HPDE6-E6E7 (cell line): ENCODE measurements around the gene ZBTB7B.
"Not testable (repeated sequence)": the region's sequence is repeated elsewhere in the genome, so short reads cannot be mapped to it uniquely, and the experiment has no call there.

ENCODE experiments used
- DNase-seq: peaks from one replicate; pipeline ENCODE4 v3.0.0; 2011; ENCODE audit warnings: missing footprints; ENCODE audit errors: extremely low spot score

The ZBTB7B gene

DNA sequence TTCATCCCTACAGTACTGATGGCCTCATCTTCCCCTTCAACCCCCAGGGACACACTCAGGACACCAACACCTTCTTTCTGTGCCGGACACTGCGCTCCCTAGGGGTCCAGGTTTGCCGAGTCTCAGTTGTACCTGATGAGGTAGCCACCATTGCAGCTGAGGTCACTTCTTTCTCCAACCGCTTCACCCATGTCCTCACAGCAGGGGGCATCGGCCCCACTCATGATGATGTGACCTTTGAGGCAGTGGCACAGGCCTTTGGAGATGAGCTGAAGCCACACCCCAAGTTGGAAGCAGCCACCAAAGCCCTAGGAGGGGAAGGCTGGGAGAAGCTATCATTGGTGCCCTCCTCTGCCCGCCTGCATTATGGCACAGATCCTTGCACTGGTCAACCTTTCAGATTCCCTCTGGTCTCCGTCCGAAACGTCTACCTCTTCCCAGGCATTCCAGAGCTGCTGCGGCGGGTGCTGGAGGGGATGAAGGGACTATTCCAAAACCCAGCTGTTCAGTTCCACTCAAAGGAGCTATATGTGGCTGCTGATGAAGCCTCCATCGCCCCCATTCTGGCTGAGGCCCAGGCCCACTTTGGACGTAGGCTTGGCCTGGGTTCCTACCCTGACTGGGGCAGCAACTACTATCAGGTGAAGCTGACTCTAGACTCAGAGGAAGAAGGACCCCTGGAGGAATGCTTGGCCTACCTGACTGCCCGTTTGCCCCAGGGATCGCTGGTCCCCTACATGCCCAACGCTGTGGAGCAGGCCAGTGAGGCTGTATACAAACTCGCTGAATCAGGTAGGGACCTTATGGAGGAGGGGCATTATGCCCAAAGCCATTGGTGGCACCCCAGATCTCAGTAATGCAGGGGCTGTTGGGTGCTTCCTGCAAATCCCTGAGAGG, 14.3 kb upstream of the ZBTB7B start:
- no peak for DNase-seq

DNA sequence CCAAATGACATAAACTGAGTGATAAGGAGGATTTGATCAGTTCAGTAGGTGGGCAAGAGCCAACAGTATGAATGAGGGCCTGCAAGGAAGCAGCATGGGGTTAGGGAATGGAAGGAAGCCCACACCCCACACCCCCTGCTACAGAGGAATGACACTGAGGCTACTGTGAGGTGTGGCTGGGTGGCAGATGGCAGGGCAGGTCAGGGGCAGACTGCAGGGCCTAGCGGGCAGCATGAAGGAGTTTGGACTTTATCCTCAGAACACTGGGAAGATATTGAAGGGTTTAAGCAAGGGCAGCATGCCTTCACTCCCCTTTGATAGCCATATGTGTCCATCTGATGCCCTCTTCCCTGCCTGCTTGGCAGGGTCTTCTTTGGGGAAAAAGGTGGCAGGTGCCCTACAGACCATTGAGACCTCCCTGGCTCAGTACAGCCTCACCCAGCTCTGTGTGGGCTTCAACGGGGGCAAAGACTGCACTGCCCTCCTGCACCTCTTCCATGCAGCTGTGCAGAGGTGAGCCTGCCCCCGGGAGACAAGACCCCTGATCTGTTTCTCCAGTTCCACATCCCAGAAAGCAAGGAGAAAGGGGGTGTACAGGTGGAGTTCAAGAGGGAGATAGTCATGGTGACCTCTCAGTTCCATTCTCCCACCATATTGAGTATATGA, 13.3 kb upstream of the ZBTB7B start:
- DNase-seq = no peak

DNA sequence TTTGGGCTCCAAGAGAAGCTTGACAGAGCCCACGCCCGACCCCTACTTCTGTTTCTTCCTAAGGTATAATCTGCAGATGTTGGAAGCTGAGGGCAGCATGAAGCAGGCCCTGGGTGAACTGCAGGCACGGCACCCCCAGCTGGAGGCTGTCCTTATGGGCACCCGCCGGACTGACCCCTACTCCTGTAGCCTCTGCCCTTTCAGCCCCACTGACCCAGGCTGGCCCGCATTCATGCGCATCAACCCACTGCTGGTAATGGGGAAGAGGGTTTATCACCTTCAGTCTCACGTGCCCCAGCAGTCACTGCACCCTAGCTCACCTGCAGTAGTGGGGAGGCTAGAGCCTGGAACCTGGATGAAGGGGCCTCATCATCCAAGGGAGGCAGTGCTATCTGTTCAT, 12.3 kb upstream of the ZBTB7B start:
- no peak for DNase-seq

DNA sequence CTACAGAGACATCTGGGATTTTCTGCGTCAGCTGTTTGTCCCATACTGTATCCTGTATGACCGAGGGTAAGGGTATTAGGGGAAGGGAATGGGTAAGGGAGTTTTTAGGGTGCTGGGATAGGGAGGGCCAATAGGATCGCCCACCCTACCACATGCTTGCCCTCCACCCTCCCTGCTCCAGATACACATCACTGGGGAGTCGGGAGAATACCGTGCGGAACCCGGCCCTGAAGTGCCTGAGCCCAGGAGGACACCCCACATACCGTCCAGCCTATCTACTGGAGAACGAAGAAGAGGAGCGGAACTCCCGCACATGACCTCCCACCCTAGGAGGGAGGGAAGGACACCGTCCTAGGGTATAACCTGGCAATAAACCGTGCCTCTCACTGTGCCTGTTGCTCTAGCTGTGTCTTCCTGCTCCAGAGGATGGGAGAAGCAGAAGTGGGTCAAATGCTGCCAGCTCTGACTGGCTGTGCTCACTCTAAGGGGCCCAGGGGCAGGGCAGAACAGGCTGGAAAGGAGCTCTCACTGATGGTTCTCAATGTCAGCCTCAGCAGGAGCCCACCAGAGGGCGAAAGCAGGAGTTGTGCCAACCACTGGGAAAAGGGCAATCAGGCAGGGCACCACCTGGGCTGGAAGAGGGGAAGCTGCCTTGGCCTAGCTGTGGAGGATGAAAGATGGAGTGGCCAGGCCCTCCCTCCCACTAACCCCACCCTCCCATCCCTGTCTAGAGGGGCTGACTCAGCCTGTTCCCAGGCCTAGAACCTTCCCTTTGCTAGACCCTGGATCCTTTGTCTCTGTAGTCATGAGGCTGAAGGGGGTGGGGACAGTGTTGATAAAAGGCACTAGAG, 9.7 kb upstream of the ZBTB7B start:
- no peak for DNase-seq

DNA sequence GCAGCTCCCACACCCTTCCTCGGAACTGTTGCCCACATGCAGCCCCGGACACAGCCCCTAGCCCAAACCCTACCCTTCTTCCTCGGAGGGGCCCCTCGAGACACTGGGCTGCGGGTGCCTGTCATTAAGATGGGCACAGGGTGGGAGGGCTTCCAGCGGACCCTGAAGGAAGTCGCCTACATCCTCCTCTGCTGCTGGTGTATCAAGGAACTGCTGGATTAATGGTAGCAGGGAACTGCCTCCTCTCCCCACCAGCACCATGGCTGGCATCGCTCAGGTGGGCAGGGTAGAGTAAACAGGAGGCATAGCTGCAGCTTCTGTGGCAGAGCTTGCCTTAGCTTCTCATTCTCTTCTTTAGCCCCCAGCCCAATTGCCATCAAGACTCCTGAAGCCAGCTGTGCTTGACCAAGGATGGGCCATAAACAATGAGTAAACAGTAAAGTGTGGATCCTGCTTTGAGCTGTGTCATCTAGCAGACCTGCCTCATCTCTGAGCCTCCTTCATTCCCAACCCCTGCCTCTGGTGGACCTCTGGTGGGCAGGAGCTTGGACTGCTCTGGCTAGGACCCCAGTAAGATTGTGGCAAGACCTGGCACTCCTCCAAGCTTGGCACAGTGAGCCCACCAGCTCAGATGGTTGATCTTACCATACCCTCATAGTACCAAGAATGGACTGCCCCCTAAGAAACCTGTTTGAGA, 8.9 kb upstream of the ZBTB7B start, which contains the start of gene LENEP:
LENEP (plus strand) TSS at position 15 of the 697 bp plus-strand sequence; CDS start at position 37, 22 bp downstream.
- DNase-seq = no peak

DNA sequence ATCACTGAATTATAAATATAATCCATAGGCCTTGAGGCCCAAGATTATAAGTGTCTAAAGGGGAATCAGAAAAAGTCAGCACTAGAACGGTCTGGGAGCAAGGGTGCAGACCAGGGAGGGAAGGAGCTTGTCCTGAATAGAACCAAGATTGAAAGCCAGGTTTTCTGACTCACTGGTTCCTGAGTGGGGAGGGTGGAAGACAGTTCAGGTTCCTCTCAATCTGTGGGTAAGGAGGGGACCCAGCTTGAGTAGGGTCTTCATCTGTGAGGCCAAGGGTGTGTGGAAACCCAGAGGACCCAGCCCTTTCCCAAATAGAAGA, 8.4 kb upstream of the ZBTB7B start:
- DNase-seq = no peak

DNA sequence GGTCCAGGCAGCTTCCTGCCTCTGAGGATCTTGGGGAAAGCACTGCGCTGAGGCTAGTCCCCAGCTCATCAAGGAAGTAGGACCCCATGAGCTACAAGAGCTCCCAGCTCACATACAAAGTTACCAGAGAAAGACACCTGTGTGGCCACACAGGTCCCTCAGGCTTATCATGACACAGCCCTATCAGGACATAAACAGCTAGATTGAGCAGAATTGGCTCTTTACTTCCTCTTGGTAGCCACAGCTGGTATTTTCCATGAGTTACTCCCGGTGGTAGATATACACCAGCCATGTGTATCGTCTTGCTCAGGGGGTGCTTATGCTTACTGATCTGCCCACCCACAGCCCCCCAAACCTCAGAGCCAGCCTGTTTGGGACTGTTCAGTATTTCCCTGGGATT, 8.0 kb upstream of the ZBTB7B start:
- no peak for DNase-seq

DNA sequence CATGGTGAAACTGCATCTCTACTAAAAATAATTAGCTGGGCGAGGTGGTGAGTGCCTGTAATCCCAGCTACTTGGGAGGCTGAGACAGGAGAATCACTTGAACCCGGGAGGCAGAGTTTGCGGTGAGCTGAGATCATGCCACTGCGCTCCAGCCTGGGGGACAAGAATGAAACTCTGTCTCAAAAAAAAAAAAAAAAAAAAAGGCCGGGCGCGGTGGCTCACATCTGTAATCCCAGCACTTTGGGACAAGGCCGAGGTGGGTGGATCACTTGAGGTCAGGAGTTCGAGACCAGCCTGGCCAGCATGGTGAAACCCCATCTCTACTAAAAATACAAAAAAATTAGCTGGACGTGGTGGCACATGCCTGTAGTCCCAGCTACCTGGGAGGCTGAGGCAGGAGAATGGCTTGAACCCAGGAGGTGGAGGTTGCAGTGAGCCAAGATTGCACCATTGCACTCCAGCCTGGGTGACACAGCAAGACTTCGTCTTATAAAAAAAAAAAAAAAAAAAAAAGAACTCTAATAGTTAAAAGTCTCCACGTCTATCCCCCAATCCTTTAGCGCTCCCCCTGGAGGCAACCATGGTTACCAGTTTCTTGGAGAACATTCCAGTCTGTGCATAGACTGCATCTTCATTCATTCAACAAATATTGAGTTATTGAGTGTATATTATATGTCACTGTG, 7.2 kb upstream of the ZBTB7B start:
- not testable (repeated sequence) for DNase-seq

DNA sequence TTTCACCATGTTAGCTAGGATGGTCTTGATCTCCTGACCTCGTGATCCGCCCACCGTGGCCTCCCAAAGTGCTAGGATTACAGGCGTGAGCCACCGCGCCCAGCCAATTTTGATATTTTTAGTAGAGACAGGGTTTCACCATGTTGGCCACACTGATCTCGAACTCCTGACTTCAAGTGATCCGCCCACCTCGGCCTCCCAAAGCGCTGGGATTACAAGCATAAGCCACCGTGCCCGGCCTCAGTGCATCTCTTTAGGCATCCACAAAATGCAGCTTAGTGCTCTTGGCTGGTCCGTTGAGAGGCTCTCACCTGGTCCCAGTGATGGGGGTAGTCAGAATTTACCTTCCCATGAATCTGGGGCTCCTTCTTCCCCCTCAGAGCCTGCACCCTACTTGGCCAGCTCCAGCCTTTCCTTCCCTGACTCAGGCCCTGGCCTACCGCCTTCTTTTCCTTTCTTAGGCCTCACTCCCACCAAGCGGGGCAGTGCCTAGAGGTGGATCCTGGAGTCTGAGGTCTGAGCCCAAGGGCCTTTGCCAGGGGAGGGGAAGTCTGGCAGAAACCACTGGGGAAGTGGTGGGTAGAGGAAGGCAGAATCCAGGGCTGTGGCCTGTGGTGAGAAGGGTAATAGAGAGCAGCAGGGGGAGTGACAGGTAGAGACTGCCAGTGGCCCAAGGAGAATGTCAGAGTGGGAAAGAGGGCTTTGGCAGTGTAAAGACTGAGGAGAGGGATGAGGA, 5.5 kb upstream of the ZBTB7B start:
- DNase-seq = no peak

DNA sequence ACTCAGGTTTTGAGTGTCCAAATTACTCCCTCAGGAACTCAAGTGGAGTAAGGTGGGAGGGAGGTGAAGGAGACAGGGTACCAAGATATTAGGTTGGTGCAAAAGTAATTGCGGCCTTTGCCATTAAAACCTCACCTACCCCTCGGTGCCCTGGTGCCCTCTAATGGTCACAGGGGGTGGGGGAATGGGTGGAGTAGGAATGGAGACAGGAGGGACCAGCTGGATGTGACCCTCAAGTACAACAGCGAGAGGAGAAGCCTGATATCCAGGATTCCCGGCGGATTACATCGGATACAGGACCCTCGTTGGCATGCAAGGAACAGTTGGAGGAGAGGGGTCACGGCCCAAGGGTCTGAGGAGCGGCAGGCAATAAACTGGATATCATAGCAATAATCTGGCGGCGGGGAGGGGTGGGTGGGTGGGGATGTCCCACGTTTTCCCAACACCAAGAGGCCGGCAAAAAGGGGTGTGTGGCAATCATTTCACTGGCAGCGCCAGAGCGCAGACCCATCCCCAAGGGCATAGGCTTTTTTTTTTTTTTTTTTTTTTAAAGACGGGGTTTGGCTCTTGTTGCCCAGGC, 4.3 kb upstream of the ZBTB7B start:
- DNase-seq = no peak

DNA sequence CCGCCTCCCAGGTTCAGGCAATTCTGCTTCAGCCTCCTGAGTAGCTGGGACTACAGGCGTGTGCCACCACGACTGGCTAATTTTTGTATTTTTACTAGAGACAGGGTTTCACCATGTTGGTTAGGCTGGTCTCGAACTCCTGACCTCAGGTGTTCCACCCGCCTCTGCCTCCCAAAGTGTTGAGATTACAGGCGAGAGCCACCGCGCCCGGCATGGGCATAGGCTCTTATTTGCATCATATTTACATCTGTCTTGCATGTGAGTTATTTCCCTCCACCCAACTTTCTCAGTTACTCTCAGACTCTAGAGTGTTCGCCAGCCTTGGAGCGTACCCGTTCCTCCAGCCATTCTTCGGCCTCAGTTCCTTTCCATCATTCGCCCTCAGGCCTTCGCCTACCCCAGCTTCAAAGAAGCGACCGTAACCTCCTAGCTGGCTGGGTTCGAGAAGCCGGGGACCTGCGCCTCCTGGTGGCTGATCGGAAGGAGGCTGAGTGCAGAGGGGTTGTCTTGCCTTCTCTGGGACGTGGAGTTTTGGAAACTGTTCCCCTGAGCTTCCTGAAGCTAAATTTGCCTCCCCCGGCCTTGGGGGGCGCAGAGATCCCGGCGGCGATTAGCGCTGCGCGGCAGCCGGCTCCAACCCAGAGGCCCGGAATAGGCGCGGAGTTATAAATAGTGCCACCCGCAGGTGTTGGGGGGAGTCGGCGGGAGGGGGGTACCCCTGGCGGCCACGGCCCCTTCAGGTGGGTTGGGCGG, 3.6 kb upstream of the ZBTB7B start:
- no peak for DNase-seq

DNA sequence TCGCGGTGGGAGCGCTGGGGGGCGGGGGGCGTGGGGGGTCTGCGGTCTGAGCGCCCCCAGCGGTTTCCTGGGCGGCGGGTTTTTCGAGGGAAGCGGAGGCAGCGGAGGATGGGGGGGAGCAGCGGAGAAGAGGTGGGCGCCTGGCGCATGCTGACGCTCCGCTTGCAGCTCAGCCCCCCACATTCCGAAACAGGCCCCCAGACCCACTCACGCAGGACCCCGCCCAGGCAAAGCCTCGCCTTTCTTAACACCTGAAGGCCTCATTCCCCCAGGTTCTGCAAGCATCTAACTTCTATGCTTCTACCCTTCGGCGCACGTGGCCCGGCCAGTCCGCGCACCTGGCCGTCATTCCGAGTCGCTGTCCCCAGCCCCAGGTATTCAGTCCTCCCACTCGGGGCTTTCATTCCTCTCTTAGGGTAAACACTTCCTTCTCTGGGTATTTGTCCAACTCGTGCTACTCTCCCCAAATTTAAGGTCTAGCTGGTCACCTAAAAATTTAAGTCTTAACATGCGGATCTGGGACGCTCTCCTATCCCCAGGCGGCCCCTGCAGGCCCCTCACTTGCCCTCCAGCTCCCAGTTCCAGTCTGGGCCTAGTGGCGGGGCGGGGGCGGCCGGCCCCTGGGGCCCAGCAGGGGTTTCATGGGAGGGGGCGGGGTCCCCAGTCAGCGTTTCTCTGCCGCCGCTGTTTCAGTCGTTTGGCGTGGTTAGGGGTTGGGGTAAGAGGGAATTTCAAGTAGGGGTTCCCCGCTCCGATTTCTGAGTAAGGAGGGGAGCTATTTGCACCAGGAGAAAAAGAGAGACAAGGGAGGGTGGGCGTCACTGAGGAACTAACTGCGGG, 2.8 kb upstream of the ZBTB7B start:
- no peak for DNase-seq

DNA sequence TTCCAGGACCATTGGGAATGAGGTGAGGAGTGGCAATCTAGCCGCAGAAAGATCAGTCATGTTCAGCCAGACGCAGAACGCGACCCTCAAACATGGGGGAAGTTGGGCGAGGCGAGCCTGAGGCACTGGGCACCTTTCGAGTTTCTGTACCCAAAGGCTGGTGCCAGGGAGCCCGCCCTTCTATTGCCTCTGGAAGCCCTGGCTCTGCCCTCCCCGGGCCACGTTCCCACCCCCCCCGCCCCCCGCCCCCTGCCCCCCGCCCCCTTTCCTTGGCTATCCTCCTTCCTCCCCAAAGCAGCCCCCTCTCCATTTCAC, 2.2 kb upstream of the ZBTB7B start:
- no peak for DNase-seq

DNA sequence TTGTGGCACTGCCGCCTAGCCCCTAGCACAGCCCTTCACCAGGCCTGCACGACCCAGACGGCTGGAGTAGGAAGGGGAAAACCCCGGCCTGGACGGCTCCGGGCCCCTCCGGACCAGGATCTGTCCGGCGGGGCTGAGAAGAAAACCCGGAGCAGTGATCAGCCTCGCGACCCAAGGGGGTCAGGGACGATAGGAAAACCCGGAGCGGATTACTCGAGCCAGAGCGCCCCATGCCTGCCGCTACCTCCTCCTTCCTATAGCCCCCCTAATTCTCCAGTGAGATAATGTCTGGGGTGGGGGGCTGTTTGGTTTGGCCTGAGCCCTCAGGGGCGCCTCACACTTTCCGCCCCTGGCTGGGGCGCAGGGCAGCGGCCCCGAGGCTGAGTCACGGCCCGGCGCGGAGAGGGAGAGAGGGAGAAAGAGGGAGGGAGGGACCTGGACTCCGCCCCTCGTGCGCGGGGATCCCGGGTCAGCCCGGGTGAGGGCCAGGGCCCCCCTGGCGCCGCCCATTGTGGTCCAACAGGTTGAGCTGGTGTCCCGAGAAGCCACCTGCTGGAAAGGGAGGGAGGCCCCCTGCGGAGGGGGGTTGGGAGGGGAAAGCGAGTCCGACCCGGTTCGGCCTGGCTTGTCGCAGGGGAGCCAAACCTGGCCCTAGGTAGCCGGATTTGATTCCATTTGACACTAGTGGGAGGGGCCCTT, 1.7 kb upstream of the ZBTB7B start:
- DNase-seq = peak; percentile 93

DNA sequence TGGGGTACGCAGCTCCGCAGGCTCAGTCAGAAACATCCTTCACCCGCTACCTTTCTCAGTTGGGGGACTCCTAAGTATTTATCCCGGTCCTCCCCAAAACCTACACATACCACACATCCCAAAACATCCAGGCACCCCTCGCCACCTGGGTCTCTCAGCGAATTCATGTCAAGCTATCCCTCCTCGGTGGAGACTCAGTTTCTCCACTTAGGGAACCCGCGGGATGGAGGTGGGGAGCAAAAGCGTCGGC, 1.3 kb upstream of the ZBTB7B start:
- DNase-seq = no peak

DNA sequence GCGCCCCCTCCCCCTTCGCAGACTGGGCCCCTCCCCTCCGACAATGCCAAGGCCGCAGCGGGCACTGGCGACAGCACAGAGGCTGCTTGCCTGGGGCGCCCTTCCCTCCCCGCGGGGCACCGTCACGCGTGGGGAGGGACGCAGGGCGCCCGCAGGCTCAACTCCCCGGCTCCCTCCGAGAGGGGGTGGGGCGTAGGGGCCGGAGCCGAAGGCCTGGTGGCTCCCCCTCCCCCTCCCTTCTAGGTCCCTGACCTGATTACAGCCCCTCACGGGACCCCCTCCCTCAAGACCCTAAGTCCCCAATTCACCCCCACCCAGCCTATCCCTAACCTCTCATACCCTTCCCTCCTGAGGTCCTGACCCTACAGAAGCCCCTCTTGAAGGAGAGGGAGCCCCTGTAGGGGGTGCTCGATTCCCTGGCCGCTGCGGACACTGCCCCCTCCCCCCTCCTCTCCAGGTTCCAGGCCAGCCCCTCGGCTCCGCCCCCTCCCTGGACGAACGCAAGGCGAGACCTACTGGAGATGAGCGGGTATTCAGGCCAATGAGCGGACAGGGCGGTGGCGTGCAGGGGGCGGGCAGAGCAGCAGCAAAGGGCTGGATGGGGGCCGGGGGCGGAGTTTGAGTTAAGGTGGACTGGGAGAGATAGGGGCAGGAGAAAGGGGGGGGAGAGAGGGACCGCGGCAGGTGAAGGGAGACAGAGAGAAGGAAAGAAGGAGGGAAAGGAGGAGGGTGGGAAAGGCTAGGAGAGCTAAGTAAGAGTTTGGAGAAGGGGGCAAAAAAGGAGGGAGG, 733 bp upstream of the ZBTB7B start:
- peak; percentile 97 for DNase-seq

DNA sequence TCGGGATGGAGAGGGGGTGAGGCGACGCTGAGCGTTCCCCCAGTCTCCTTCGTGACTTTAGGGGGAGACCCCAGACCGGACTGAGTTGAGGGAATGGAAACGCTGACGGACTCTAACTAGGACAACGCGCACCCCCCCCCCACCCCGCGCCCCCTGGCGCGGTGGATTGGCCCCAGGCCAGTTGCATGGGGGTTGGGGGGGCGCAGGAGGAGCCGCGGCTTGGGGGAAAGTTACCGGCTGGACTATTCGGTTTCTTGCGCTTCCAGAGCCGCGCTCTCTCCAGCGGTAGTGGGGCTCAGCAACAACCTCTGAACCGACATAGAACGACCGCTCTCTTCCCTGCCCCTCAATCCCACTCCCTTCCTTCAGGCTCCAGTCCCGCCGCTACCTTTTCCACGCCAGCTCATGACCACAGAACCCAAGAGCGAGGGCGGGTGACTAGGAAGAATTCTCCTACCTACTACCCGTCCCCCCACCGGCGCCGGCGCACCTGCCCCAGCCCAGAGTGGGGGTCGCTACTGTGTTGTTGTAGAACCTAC, 694 bp downstream of the ZBTB7B start:
- DNase-seq = no peak
